ENCODE data around the gene CAV1.
A peak's percentile ranks its signal among the peaks of the same experiment; 100 is the strongest.

CAV1 gene

DNA sequence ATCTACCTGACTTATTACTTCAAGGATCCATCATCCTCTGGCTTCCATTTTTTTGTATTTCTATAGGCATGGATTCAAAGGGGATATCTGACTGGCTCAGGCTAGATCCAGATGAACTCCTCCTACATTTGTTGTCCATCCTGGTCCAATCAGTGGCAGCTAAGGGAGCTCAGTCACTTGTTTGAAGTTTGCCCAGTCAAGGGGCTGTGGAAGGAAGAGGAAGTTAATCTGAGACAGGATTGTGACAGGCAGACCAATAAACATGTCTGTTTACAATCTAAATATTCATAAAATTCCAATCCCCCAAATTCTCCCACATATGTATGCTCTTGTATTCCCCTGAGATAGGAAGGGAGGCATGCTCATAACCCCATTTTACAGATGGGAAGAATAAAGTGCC is 48.7 kb downstream of the CAV1 start:
- TF ChIP-seq, protein P1, sequence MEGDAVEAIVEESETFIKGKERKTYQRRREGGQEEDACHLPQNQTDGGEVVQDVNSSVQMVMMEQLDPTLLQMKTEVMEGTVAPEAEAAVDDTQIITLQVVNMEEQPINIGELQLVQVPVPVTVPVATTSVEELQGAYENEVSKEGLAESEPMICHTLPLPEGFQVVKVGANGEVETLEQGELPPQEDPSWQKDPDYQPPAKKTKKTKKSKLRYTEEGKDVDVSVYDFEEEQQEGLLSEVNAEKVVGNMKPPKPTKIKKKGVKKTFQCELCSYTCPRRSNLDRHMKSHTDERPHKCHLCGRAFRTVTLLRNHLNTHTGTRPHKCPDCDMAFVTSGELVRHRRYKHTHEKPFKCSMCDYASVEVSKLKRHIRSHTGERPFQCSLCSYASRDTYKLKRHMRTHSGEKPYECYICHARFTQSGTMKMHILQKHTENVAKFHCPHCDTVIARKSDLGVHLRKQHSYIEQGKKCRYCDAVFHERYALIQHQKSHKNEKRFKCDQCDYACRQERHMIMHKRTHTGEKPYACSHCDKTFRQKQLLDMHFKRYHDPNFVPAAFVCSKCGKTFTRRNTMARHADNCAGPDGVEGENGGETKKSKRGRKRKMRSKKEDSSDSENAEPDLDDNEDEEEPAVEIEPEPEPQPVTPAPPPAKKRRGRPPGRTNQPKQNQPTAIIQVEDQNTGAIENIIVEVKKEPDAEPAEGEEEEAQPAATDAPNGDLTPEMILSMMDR (IDR thresholded peaks at IDR 0.05): no peak
- no peak for DNase-seq (ENCODE audit: low spot score)
- no peak overlapping the region for H3K4me3 ChIP-seq
- H3K27ac ChIP-seq: peak overlapping the region in 1 of 2 donors; percentile 1

DNA sequence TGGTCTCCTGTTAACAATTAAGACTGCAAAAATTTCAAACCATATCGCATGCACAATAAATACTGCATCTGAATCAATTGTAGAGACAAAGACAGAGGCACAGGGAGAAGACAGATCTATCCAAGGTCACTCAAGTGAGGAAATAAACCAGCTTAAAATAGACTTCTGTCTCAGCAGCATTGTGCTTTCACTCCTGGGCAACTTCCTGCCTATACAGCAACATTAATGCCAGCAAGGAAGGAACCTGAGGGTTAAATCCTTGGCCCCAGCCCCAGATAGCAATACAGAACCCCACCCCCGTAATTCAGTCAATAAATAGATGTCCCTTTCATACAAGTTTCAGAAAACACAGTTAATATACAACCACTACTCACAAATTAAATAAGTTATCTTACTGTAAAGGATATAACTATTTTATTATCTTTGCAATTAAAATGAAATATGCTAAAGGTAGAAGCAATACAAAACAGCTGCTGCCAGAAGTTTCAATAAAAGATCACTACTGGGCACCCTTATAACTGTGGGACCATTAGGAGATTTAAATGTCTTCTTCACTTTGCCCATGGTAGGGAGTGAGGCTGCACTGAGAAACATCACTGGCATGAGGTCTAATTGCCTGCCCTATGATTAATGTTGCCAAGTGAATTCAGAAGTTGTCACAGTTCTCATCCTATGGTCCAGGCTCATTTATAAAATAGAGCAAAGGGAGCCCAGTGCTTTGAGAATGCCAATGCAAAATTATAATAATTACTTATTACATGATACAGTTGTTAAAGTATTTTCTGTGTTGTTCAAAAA is 49.4 kb downstream of the CAV1 start:
- no peak for DNase-seq (ENCODE audit: low spot score)
- TF ChIP-seq, protein P1 (IDR thresholded peaks at IDR 0.05): no peak
- Histone ChIP-seq H3K27ac (no peak overlapping the region), H3K4me3 (no peak overlapping the region)

GRCh38 chr7:116575853-116576252 is 51.0 kb downstream of the CAV1 start:
- H3K4me3 ChIP-seq: no peak overlapping the region
- TF ChIP-seq, protein P1 (IDR thresholded peaks at IDR 0.05): no peak
- no peak overlapping the region for H3K27ac ChIP-seq
- DNase-seq (ENCODE audit: low spot score): no peak

DNA sequence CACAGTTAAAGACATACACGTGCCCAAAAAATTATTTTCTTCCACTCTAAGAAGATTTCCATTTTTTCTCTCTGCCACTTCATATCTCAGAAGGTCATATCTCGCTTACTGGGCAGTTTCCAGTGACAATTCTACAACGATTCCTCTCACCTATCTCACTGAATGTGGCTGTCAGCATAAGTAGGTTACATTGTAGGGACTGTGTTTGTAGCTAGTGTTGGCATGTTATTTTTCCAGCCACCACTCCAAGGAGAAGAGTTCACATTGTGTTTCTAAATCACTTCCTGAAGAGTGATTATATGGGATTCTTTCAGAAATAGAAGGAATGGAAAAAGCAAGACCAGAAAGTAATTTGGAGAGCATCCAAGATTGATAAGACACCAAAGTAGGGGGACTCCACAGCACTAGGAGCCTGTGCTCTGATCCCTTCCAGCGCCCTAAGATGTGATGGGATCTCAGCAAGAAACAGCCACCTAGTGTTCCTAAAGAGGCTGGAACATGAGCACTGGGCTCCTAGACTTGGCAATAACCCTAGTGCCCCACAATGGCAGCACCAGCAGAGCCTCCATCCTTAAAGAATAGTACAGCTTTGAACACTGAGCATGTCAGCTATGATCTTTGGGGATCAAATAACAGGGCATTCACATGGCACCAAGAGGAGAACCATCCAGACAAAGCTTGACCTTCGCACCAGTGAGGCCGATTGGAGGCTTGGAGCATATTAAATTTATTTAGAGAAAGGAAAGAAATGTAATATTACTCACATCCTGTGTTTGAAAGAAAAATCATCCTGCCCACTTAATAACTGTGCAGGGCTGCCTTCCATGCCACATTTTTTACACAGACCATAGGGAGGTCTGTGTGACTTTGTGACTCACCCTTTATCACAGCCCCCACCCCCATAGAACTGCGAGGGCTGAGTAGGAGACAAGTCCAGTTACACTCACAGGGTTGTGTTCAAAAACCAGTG is 51.8 kb downstream of the CAV1 start:
- no peak for DNase-seq (ENCODE audit: low spot score)
- Histone ChIP-seq H3K4me3 (peak overlapping the region; percentile 10), H3K27ac (peak overlapping the region; percentile 66 to 85)
- TF ChIP-seq, protein P1 (IDR thresholded peaks at IDR 0.05): no peak

DNA sequence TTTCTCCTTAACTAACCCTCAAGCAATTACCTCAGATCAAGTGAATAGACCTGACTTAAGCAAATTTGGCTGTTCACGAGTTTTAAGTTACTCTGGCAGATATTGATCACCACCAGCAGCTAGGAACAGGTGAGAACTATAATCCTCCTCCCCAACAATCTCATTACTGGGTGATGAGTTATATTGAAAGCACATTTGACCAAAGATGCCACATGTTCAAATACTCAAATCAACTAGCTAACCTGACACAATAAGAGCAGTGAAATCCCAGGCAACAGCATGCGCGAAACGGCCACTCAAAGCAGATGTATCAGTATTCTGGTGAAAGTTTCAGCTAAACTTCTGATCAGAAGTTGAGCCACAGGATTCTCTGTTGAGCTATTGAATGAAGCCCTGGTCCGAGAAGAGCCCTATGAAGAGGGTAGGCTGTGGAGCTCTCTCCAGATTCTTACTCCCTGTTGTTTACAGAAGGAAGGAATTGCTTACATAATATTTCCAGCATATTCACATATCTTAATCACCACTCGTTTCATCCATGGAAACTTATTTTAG is 52.6 kb downstream of the CAV1 start:
- TF ChIP-seq, protein P1 (IDR thresholded peaks at IDR 0.05): no peak
- peak overlapping the region; percentile 66 to 85 for H3K27ac ChIP-seq
- no peak for DNase-seq (ENCODE audit: low spot score)

DNA sequence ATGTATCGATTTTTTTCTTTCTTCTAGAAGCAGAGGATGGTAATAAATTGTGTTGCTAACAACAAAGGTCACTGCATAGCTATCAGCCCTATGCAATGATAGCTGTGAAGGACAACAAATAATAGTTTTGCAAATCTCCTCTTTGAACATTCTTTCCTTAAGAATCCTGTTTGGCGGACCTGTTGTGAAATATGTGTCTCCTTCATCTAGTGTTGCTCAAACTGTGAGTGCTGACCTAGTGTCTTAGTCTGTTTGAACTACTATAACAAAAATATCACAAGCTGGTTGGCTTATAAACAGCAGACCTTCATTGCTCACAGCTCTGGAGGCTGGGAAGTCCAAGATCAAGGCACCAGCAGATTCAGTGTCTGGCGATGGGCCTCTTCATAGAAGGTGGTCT is 53.7 kb downstream of the CAV1 start:
- H3K4me3 ChIP-seq: no peak overlapping the region
- TF ChIP-seq, protein P1 (IDR thresholded peaks at IDR 0.05): no peak
- peak overlapping the region in 1 of 2 donors; percentile 85 for H3K27ac ChIP-seq
- no peak for DNase-seq (ENCODE audit: low spot score)

More for the DNA sequence above, 52.6 kb downstream of the CAV1 start:
- peak overlapping the region; percentile 10 for H3K4me3 ChIP-seq

Data from coronary artery (tissue), 2 donors.